ENCODE results near the gene MTHFSD.

Gene MTHFSD

DNA sequence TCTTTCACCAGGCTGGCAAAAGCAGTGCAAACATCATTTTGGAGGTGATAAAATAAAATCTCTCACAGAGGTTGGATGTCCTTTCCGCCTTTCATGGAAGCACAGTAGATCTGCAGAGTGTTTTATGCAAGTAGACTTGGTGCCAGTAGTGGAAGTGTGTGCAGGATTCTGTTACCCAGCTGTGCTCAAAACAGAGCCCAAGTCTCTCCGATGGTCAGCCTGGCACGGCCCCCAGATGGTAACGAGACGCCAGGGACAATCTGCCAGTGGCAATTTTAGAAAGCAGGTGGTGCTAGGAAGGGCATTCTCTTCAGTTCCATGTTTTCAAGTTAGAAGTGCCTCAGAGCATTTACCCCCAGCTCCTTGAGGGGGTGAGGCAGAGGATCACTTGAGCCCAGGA lies 1.5 kb upstream of the MTHFSD start:
- no peak overlapping the region for H3K4me3 ChIP-seq (ENCODE audit: low read depth, low read length)
- no peak for DNase-seq (ENCODE audit: low read depth)
- no peak for TF ChIP-seq CTCF (IDR thresholded peaks at IDR 0.05; ENCODE audit: control insufficient read depth, extremely low read depth, insufficient read depth)

DNA sequence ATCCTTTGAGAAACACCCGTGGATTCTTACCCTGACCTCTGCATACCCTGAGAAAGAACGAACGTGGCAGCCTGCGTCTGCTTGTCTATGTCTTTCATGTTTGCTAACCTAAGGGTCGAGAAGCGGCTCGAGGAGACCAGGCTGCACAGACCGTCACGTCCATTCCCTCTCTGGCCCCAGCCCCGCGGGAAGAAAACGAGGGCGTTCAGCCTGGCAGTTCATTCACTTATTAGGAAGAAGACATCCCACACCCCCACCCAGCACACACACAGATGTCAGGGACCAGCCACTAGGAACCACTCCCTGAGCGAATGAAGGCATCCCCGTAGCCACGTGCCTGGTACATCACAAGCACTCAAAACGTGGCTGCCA lies 655 bp upstream of the MTHFSD start:
- TF ChIP-seq CTCF (IDR thresholded peaks at IDR 0.05; ENCODE audit: control insufficient read depth, extremely low read depth, insufficient read depth), result no peak
- H3K4me3 ChIP-seq (ENCODE audit: low read depth, low read length), result peak overlapping the region; percentile 95
- DNase-seq (ENCODE audit: low read depth), result no peak

DNA sequence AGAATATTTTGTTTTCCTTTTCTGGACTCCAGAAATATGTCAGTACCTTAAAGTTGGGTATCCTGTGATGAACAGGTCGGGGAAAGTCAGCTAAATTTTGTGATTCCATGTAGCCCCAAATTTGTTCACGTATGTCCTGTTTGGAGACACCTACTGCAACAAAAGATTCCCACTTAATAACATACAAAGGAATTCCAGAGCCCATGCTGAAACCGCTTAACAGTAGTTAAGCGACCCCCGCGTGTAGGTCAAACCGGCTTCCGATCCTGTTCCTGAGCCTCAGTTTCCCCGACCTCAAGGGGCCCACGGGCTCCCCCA lies 477 bp downstream of the MTHFSD start:
- TF ChIP-seq CTCF (IDR thresholded peaks at IDR 0.05; ENCODE audit: control insufficient read depth, extremely low read depth, insufficient read depth), result no peak
- DNase-seq (ENCODE audit: low read depth), result no peak
- peak overlapping the region; percentile 95 for H3K4me3 ChIP-seq (ENCODE audit: low read depth, low read length)

GRCh38 chr16:86553356-86553755 lies 1.7 kb downstream of the MTHFSD start:
- no peak for DNase-seq (ENCODE audit: low read depth)
- H3K4me3 ChIP-seq (ENCODE audit: low read depth, low read length), result no peak overlapping the region
- no peak for TF ChIP-seq CTCF (IDR thresholded peaks at IDR 0.05; ENCODE audit: control insufficient read depth, extremely low read depth, insufficient read depth)

DNA sequence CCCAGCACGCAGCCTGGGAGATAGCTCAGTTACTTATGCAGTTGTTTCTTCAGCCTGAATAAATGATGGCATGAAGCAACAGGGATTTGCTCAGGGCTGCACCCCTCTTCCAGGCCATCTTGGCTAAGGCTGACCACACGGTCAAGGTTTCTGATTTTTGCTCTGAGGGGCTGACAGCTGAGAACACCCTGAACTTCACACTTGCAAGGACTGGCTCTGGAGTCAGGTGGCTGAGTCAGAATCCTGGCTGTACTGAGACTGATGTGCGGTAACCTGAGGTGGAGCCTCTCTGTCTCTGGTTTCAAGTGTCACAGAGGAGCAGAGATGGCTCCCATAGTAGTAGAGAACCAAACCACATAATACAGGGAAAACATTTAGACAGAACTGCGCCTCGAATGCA lies 4.8 kb downstream of the MTHFSD start:
- no peak overlapping the region for H3K4me3 ChIP-seq (ENCODE audit: low read depth, low read length)
- TF ChIP-seq CTCF (IDR thresholded peaks at IDR 0.05; ENCODE audit: control insufficient read depth, extremely low read depth, insufficient read depth), result no peak

GRCh38 chr16:86549893-86550190 lies 5.2 kb downstream of the MTHFSD start:
- H3K4me3 ChIP-seq (ENCODE audit: low read depth, low read length), result no peak overlapping the region
- no peak for DNase-seq (ENCODE audit: low read depth)
- TF ChIP-seq CTCF (IDR thresholded peaks at IDR 0.05; ENCODE audit: control insufficient read depth, extremely low read depth, insufficient read depth), result no peak

More for the DNA sequence above, 4.8 kb downstream of the MTHFSD start:
- no peak for DNase-seq (ENCODE audit: low read depth)

DNA sequence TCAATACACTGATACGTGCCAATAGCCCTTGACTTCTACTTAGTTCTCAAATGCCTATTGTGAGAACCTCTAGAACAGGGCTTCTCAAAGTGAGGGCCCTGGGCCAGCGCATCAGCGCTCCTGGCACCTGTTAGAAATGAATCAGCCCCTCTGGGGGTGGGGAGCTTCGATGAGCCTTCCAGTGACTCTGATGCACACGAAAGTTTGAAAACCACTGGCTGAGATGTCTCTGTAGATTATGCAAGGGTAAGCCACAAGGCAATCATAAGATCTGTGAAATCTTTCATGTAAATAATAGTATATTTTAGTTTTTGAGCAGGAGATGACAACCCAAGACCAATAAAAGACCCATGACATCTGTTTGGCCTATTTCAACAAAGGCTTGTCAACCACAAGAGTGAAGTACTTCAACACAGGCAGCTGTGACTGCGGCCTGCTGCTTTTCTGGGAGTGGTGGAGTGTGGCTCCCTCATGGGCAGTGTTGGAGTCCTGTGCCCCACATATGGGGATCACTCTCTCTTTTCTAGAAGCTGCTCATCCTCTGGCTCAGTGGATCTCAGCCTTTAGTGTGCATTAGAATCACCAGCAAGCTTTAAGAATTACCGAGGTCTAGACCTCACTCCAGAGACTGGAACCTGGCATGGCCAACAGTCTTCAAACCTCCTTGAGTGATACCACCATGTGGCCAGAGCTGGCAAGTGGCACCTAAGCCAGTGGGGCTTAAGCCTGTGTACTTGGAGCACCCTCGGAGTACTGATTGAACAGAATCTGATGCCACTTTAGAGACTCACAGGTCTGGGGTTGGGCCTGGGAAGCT lies 5.8 kb downstream of the MTHFSD start:
- no peak for DNase-seq (ENCODE audit: low read depth)
- no peak for TF ChIP-seq CTCF (IDR thresholded peaks at IDR 0.05; ENCODE audit: control insufficient read depth, extremely low read depth, insufficient read depth)

More for the DNA sequence above, 5.8 kb downstream of the MTHFSD start:
- no peak overlapping the region for H3K4me3 ChIP-seq (ENCODE audit: low read depth, low read length)
